ENCODE results near the gene FADD.
"Not testable (repeated sequence)": the region's sequence is repeated elsewhere in the genome, so short reads cannot be mapped to it uniquely, and the experiment has no call there.

The FADD gene

DNA sequence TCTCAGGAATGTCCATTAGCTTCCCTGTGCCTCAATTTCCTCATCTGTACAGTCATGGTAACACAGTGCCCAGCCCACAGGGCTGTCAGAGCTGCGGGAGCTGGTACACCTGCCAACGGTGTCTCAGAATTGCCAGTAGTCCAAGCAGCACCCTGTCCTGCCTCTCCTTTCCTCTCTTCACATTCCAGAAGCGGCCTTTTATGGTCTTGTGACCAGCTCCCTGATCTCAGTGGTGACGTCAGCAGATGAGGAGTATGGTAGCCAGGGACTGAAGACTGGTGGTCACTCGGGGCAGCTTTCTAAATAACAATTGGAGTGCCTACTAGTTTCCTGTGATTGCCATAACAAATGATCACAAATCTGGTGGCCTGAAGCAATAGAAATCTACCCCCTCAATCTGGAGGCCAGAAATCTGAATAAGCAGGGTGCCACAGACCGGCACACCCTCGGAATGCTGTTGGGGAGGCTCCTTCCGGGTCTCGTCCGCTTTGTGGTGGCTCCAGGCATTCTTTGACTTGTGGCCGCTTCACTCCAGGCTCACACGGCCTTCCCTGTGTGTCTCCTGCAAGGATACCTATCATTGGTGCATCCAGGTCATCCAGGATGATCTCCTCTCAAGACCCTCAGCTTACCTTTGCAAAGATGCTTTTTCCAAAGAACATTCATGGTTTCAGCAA is 2.1 kb downstream of the FADD start:
- no peak for DNase-seq (ENCODE audit: low read depth in 2 of 2)

DNA sequence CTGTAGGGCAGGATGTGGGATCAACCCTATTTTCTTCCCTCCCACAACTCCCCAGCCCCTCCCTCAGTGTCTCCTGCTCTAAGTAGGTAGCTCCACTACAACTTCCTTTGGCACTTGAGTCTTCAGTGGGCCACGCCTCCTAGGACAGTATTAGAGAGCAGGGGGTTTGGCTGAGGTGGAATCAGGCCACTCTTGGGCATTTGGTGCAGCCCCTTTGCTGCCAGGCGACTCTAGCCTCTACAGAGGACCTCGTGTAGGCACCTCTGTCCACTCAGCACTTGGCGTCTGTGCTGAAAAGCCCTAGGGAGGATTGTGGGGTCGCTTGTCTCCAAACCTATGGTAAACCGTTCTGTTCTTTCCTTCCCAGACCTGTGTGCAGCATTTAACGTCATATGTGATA is 2.7 kb downstream of the FADD start:
- DNase-seq (ENCODE audit: low read depth in 2 of 2) = no peak

DNA sequence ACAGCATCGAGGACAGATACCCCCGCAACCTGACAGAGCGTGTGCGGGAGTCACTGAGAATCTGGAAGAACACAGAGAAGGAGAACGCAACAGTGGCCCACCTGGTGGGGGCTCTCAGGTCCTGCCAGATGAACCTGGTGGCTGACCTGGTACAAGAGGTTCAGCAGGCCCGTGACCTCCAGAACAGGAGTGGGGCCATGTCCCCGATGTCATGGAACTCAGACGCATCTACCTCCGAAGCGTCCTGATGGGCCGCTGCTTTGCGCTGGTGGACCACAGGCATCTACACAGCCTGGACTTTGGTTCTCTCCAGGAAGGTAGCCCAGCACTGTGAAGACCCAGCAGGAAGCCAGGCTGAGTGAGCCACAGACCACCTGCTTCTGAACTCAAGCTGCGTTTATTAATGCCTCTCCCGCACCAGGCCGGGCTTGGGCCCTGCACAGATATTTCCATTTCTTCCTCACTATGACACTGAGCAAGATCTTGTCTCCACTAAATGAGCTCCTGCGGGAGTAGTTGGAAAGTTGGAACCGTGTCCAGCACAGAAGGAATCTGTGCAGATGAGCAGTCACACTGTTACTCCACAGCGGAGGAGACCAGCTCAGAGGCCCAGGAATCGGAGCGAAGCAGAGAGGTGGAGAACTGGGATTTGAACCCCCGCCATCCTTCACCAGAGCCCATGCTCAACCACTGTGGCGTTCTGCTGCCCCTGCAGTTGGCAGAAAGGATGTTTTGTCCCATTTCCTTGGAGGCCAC is 3.3 kb downstream of the FADD start:
- DNase-seq (ENCODE audit: low read depth in 2 of 2) = no peak

DNA sequence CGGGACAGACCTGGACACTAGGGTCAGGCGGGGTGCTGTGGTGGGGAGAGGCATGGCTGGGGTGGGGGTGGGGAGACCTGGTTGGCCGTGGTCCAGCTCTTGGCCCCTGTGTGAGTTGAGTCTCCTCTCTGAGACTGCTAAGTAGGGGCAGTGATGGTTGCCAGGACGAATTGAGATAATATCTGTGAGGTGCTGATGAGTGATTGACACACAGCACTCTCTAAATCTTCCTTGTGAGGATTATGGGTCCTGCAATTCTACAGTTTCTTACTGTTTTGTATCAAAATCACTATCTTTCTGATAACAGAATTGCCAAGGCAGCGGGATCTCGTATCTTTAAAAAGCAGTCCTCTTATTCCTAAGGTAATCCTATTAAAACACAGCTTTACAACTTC is 3.9 kb downstream of the FADD start:
- no peak for DNase-seq (ENCODE audit: low read depth in 2 of 2)

DNA sequence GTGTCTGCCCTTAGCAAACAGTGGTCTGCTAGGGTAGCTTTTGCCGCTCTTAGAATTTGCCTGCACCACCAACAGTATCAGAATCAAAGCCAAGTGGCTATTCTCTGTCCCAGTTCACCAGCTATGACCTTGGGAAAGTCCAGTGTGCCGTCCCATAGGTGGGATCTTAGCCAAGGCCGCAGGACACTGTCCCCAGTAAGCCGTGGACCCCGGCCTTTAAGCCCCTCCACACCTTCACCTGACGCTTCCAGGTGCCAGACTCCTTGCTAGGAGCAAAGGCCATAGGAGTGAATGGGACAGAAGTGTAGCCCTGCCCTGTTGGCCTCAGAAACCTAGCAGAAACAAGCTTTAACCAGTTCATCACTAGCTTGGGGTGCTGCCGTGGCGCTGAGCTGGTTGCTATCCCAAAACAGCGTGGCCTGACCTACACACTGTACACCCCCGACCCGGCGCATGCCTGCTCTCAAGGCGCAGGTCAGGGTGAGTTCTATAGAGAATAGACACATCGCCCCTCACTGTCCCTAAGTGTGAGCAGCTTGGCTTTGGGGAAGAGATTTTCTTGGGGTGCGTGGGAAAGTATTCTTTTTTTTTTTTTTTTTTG is 4.5 kb downstream of the FADD start:
- DNase-seq (ENCODE audit: low read depth in 2 of 2) = no peak

DNA sequence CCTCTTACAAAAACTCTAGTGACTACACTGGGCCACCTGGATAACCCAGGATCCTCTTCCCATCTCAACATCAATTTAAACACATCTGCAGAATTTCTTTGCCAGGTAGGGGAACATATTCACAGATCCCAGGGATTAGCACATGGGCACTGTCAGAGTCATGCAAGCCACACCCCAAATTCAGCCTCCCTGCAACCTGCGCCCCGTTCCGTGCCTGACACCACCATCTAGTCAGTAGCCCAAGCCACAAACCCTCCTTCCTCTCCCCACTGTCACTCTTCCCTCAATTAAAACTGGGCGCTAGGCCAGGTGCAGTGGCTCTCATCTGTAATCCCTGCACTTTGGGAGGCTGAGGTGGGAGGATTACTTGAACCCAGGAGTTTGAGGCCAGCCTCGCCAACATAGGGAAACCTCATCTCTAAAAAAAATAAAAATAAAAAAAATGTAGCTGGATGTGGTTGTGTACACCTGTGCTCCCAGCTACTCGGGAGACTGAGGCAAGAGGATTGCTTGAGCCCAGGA is 6.4 kb downstream of the FADD start:
- DNase-seq (ENCODE audit: low read depth in 2 of 2) = no peak

DNA sequence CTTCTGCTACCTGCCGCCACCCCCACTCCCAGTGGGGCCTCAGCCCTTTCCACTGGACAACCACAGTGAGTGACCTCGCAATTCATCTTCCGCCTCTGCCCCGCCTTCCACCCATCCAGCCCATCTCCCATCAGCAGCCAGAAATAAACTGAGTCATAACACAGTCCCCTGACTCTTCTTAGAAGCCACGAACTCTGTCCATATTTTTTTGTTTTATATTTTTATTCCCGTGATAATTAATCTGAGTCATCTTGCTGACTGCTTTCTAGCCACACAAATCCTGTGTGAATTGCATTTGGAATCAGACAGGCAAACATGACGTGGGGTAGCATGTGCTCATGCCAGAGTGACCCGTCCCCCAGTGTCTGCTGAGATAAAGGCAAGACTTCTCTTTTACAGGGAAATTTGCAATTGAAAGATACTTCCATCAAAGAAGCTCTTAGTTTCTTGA is 7.0 kb downstream of the FADD start:
- DNase-seq (ENCODE audit: low read depth in 2 of 2) = no peak

DNA sequence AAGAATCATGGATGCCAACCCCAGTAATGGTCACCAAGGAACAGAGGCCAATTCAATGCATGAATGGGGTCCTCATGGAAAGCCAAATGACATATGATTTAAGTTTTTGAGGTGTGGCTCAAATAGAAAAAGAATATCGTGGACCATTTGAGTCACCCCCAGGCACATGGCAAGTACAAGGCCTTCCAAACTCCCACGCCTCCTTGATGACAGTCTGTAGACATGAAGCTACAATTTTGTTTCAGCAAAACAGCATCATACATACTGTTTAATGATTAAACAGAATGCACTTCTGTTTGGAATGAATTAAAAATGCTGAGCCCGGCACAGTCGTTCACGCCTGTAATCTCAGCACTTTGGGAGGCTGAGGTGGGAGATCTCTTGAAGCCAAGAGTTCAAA is 7.4 kb downstream of the FADD start:
- DNase-seq (ENCODE audit: low read depth in 2 of 2) = no peak

DNA sequence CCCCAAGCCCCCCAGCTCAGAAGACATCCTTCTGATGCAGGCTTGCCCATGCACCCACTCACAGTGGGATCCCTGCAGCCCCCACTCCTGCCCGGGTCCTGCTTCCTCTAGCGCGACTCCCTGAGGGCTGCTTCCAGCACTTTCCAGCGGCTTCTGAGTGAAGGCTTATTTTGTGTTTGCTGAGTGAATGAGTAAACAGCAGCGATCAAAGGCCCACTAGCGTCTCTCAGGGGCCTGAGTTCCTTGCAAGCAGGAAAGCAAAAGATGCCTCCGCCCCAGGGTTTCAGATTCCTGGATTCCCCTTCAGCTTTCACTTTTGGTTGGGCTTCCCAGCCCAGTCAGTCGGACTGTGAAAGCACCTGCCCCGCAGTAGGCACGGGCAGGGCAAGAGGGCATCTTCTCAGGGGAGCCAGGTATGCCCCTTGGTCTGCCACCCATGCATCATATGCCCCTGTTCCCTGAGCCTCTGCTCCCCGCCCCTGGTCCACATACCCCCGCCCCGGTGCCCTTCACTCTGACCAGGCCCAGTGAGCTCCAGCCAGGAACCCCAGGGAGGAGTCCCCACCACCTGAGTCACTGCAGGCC is 9.2 kb downstream of the FADD start:
- DNase-seq (ENCODE audit: low read depth in 2 of 2) = no peak

DNA sequence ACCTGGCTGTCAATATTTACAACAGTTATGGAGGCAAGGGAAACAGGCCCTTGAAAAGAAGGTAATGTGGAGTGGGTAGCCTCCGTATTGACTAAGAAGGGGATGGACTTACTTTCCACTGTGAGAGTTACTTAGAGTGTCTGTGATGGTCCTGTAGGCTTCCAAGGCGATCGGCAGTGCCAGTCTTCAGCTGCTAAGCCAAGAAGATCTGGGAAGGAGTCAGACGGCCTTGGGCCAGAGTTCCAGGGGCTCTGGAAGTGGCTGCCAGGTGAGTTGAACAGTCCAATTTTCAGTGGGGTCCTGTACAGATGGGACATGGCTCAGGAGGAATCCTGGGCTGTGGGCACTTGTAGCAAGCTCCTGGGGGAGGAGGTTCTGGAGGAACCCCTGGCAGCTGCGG is 14.3 kb downstream of the FADD start:
- DNase-seq (ENCODE audit: low read depth in 2 of 2) = not testable (repeated sequence)

DNA sequence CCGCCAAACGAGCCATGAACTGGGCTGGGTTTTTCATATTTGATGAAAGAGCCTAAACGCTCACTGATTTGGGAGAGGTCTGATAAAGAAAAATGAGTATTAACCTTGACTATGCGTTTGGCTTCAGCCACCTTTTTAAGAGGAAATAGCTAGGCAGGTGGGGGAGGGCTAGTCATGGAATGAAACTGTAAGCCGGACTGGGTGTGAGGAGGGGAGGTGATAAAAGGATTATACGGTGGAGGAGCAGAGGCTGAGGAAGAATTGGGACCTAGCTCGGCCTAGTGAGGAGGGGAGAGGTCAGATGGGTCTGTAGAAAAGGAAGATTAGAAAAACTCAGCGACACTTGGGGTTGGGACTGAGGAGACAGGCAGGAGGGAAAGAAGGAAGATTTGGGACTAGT is 15.0 kb downstream of the FADD start:
- DNase-seq (ENCODE audit: low read depth in 2 of 2) = not testable (repeated sequence)

DNA sequence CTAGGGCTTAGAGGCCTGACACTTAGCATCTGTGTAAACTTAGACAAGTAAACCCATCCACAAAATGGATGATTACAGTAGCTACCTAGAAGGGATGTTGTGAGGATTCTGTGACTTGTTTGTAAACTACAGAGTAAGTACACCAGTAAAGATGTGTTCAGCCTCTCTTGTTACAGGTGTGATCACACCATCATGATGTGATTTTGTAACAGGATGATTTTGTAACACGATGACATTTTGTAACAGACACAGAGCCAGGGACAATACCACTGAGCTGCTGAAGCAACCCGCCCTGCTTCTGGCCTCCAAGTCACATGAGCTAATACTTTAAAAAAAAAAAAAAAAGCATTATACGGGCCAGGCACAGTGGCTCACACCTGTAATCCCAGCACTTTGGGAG is 17.0 kb downstream of the FADD start:
- no peak for DNase-seq (ENCODE audit: low read depth in 2 of 2)

DNA sequence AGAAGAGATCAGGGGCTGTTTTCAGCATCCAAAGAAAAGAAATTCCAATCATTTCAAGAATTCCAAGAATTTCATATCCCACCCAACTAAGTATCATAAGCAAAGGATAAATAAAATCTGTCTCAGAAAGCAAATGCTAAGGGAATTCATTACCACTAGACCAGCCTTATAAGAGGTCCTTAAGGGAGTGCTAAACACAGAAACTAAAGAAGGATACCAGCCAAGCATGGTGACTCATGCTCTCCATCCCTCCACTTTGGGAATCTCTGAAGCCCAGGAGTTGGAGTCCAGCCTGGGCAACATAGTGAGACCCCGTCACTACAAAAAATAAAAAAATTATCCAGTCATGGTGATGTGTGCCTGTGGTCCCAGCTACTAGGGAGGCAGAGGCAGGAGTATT is 17.8 kb downstream of the FADD start:
- no peak for DNase-seq (ENCODE audit: low read depth in 2 of 2)

DNA sequence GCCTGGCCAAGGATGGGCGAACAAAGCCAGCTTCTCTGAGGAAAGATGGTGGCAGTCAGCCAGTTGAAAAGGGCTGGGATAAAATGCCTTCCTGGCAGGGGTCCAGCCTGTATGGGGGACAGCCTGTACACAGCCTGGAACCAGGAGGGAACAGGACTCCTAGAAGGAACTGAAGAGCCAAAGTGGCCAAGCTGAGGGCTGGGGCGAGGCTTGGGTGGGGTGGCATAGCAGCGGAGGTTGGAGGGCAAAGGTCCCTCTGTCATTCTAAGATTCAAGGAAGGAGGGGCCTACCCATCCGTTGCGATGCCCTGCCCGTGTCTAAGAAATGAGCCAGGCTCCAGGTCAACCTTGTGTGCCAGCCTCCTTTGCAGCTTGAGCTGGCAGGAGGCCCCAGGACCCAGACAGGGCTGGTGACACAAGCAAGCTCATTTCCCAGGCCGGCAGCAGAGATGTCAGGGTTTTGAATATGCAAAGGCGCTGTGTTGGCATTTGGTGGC is 22.6 kb downstream of the FADD start:
- no peak for DNase-seq (ENCODE audit: low read depth in 2 of 2)

DNA sequence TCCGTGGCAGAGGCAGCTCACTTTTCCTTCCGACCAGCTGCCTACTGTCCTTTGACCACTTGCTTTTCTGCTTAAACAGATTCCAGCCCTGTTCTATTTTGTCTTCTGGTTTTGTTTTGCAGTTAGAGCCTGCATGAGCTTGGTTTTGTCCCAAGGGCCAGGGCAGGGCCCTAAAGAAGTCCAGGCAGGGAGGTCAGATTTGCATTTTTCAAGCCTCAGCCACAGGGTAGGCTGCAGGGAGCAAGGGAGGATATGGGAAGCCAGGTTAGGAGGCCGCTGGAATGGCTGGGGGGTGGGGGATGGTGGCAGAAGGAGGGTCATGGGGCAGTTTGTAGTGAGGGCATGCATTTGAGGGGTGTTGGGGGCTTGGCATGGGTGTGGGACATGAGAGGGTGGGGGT is 23.1 kb downstream of the FADD start:
- no peak for DNase-seq (ENCODE audit: low read depth in 2 of 2)

DNA sequence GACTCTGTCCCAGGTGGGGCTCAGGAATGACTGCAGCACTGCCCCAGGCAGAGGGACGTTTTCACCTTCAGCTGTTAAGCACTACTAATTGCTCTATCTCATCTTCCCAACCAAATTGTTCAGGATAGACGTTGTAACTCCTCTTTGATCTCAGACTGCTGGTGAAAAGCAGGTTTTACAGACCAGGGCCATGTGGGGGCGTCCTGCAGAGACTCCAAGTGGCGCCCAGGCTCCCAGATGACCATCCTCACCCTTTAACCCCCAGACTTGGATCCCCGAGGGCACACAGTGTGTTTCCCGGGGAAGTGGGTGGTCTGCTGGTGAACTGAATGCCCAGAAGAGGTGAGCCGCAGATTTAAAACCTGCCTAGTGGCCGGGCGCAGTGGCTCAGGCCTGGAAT is 23.9 kb downstream of the FADD start:
- DNase-seq (ENCODE audit: low read depth in 2 of 2) = no peak

DNA sequence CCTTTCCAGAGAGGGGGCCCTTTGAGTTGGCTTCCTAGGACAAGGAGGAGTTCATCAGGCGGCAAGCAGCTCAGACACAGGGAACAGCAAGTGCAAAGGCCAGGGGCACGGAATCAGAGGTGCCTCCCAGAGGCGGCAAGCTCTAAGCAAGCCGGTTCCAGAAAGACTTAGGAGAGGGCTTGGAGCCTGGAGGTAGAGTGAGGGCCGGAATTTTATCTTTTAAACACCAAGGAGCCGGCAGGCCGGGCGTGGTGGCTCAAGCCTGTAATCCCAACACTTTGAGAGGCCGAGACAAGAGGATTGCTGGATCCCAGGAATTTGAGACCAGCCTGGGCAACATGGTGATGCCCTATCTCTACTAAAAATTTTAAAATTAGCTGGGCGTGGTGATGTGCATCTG is 26.6 kb downstream of the FADD start:
- no peak for DNase-seq (ENCODE audit: low read depth in 2 of 2)

DNA sequence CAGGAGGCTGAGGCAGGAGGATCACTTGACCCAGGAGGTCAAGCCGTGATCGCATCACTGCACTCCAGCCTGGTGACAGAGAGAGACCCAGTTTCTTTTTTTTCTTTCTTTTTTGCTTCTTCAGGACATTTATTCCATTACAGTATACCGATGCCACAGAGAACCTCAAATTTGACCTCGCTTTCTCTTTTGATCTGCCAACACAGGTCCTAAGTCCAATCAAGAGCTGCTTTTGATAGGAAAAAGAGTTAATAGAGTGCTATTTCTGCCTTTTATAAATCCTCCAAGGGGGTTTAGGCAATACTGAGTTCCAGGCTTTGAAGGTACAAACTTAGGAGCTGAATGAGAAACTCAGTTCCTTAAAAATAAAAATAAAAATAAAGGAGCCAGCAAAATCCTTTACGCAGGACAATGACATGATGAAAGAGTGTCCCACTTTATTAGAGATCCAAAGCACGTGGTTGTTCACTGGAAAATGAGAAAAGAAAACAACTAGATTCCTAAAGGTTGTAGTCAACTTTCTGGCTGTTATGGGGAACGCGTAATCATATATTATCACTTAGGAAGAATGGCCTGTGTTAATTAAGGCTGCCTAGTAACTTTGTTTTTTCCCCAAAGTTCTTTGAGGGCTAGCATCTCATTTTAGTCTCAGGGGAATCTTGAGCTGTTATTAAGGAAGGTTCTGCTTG is 27.2 kb downstream of the FADD start:
- DNase-seq (ENCODE audit: low read depth in 2 of 2) = no peak

DNA sequence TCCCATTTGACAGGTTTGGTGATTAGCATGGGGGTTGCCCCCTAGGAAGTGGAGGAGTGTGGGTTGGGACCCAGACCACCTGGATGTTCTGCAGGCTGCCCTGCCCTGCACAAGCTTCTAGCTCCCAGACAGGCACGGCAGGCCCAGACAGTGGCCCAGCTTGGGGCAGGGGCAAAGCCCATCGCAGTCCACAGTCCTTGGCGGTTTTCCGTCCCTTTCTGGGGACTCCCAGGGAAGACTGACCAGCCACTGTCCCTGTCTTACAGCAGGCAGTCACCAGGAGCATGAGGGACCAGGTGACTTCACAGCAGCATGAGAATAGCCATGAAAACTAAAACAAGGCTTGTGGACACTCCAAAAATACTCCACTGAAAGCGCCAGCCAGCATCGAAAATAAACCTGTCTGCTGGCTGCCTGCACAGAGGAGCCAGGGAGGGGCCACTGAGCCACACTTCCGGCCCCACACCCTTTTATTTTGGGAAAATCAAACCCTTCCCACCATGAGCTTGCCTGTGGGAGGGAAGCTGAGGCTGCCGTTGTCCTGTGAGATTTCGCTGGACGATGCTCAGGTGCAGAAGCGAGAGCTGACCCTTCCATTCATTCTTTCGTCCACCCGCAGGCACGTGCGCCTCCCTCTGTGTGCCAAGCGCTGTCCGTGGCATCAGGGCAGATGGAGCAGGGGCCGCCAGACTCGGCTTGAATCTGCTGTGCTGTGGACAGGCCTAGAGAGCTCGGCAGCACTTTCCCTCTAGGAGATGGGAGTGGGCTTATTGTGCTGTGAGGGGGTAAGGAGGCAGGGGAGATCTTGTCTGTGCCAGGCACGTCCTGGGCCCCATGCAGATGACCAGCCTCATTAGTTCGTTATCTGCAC is 28.0 kb downstream of the FADD start:
- no peak for DNase-seq (ENCODE audit: low read depth in 2 of 2)

DNA sequence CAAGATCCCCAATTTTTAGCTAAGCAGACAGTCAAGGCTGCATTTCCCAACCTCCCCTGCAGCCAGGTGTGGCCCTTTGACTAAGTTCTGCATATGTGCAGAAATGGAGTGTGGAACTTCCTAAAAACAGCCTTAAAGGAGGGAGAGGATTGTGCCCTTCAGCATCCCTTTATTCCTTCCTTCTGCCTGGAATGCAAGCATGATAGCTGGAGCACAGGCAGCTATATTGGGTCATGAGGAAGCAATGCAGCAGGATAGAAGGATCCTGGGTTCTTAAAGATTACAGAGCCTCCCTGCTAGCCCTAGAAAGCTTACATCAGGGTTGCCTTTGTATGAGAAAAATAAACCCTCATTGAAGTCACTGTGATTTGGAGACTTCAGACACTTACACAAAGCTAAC is 29.9 kb downstream of the FADD start:
- no peak for DNase-seq (ENCODE audit: low read depth in 2 of 2)

DNA sequence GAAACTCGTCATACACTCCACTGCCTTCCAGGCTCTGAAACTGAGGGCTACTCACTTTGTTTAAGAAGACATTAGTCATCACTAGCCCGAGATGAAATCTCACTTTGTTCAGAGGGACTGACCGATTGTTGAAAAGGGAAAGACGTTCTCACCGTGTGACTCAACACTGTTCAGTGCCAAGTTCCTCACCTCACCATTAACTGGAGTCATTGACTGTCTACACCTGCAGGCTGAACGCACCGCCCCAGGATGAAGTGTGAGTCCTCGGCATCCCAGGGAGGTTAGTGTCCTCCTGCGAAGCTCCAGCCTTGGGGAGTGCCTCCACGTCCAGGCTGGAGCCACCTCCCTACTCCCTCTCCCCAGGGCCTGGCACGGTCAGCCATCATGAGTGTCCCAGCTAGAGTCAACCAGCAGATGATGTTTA is 30.4 kb downstream of the FADD start:
- DNase-seq (ENCODE audit: low read depth in 2 of 2) = no peak
